SKM-1 treated with dmso at 0.1 percent for 144 hours (cell line): Measurements from ENCODE around the gene TNF.

Source experiments
- DNase-seq: peaks from one replicate; lab custom pipeline; 2025; ENCODE audit not compliant: unreplicated experiment; lab: John Stamatoyannopoulos, UW

Gene TNF

GRCh38 chr6:31624070-31624469 is 48.7 kb downstream of the TNF start:
- DNase-seq: no peak

DNA sequence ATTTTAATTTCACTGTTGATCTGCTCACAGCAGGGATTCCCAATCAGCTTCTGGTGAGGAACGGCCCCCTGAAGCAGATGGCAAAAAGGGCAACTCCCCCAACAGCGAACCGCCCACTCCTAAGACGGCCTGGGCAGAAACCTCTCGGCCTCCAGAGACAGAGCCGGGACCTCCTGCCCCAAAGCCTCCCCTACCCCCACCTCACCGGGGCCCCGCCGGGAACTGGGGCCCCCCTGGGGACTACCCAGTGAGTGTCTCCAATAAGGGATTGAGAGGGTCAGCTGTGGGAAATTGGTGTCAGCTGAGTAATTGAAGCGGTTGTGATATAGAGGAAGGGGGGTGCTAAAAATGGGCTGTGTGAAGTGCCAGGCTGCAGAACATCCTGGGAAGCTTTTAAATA is 51.6 kb downstream of the TNF start:
- DNase-seq: no peak

- DNase-seq: no peak
Measured at GRCh38 chr6:31627690-31628287, 52.4 kb downstream of the TNF start.
